Thyroid gland (tissue), 4 donors: ENCODE data around the gene UFSP1. TPM values are rescaled to one million over a fixed set of nuclear protein-coding genes. Genes with fewer than 3 reads are reported as not detected.

ENCODE experiments used
- DNase-seq, 2 donors: peaks; one replicate each; pipeline ENCODE4 v3.0.0-alpha.2; 2019
- H3K27ac ChIP-seq, 3 donors: fragments of 200-600 bp; sonication (generic); 1 replicate in 2 of 3; 2 replicates in 1 of 3; pipeline ENCODE4 v1.5.1; 2016 to 2019; ENCODE audit warnings: mild to moderate bottlenecking in 1 of 3, moderate library complexity in 1 of 3
- H3K27me3 ChIP-seq: fragments of 200-600 bp; sonication (generic); one replicate; pipeline ENCODE4 v1.5.1; 2019
- H3K36me3 ChIP-seq, 2 donors: fragments of 200-600 bp; sonication (generic); one replicate each; pipeline ENCODE4 v1.5.1; 2016 to 2019
- H3K4me1 ChIP-seq, 2 donors: fragments of 200-600 bp; sonication (generic); one replicate each; pipeline ENCODE4 v1.5.1; 2017 to 2019
- H3K4me3 ChIP-seq, 3 donors: fragments of 200-600 bp; sonication (generic); replicated peaks in 1 of 3; 1 replicate in 2 of 3; 2 replicates in 1 of 3; pipeline ENCODE4 v1.5.1; 2016; ENCODE audit warnings: mild to moderate bottlenecking in 1 of 3
- H3K9me3 ChIP-seq: fragments of 200-600 bp; sonication (generic); one replicate; pipeline ENCODE4 v1.5.1; 2017
- POLR2A ChIP-seq, 2 donors: fragments of 450-650 bp; IDR thresholded peaks; one replicate each; pipeline ENCODE4 v1.6.1; 2017; ENCODE audit warnings: antibody characterized with exemption in 2 of 2, mild to moderate bottlenecking in 2 of 2, moderate library complexity in 1 of 2
- WGBS, 2 donors: methylation state at CpG; one replicate each; pipeline ENCODE4 v1.1.5; 2017; 5-methylcytosine and 5-hydroxymethylcytosine counted together
- intact Hi-C: fragments of 100-400 bp; cut with DNase I; formaldehyde crosslinking; loops from one replicate; pipeline ENCODE4 v1.15.1; 2023
- total RNA-seq, 4 donors: library from RNA; depleted of rRNA; stranded (reverse); fragments of >200 nt; gene quantifications; one replicate each; pipeline ENCODE4 v1.2.3, GENCODE V29; 2016
- TF ChIP-seq, protein P1 (sequence below), 6 experiments: fragments of 200-600 bp in 3 of 6; fragments of 450-650 bp in 3 of 6; sonication (generic) in 3 of 6; IDR thresholded peaks; one replicate each; pipeline ENCODE4 v1.5.1; 2016 to 2019; ENCODE audit warnings: antibody characterized with exemption in 6 of 6, mild to moderate bottlenecking in 2 of 6, inconsistent platforms in 1 of 6, moderate library complexity in 1 of 6

The UFSP1 gene
- total RNA-seq, 4 donors from 2014 or later = 7.4 to 10.4 (median 8.9) TPM

DNA sequence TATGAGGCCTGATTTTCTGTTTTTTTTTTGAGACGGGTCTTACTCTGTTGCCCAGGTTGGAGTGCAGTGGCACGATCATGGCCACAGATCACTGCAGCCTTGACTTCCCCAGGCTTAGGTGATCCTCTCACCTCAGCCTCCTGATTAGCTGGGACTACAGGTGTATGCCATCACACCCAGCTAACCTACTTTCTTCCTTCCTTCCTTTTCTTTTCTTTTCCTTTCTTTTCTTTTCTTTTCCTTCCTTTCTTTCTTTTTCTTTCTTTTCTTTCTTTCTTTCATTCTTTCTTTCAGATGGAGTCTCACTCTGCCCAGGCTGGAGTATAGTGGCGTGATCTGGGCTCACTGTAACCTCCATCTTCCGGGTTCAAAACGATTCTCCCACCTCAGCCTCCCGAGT is 10.8 kb downstream of the UFSP1 start:
- no peak for DNase-seq
- Histone ChIP-seq H3K4me3 (no peak overlapping the region), H3K27ac (no peak overlapping the region), H3K27me3 (no peaks in the 10 kb centered on the region), H3K9me3 (no peaks in the 10 kb centered on the region), H3K4me1 (peaks cover 24% of the 10 kb centered on the region in 2 donors), H3K36me3 (peaks cover 25 to 36% of the 10 kb centered on the region in 2 donors)
- WGBS, 2 donors = 82 to 83% methylated on average over 6 of the region's 6 CpGs
- intact Hi-C loops = no loop called here
- TF ChIP-seq, protein P1, sequence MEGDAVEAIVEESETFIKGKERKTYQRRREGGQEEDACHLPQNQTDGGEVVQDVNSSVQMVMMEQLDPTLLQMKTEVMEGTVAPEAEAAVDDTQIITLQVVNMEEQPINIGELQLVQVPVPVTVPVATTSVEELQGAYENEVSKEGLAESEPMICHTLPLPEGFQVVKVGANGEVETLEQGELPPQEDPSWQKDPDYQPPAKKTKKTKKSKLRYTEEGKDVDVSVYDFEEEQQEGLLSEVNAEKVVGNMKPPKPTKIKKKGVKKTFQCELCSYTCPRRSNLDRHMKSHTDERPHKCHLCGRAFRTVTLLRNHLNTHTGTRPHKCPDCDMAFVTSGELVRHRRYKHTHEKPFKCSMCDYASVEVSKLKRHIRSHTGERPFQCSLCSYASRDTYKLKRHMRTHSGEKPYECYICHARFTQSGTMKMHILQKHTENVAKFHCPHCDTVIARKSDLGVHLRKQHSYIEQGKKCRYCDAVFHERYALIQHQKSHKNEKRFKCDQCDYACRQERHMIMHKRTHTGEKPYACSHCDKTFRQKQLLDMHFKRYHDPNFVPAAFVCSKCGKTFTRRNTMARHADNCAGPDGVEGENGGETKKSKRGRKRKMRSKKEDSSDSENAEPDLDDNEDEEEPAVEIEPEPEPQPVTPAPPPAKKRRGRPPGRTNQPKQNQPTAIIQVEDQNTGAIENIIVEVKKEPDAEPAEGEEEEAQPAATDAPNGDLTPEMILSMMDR (IDR thresholded peaks at IDR 0.05) = no peak
- no peak for TF ChIP-seq POLR2A (IDR thresholded peaks at IDR 0.05)

DNA sequence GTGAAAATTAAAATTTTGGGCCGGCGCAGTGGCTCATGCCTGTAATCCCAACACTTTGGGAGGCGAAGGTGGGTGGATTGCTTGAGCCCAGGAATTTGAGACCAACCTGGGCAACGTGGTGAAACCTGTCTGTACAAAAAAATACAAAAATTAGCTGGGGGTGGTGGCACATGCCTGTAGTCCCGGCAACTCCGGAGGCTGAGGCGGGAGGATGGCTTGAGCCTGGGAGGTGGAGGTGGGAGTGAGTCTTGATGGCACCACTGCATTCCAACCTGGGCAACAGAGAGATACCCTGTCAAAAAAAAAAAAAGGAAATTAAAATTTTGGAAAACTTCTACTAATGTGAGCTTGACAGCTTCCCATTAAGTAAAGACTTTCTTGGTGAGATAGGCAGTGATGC is 11.5 kb downstream of the UFSP1 start:
- no peaks in the 10 kb centered on the region for H3K9me3 ChIP-seq
- H3K27me3 ChIP-seq = no peaks in the 10 kb centered on the region
- H3K27ac ChIP-seq = no peak overlapping the region
- intact Hi-C loops = no loop called here
- WGBS, 2 donors = 83 to 84% methylated on average over 7 of the region's 7 CpGs
- H3K36me3 ChIP-seq = peaks cover 19 to 33% of the 10 kb centered on the region in 2 donors
- H3K4me3 ChIP-seq = no peak overlapping the region
- peaks cover 24% of the 10 kb centered on the region in 2 donors for H3K4me1 ChIP-seq
- no peak for DNase-seq
- TF ChIP-seq POLR2A (IDR thresholded peaks at IDR 0.05) = no peak
- TF ChIP-seq, protein P1 (IDR thresholded peaks at IDR 0.05) = no peak

DNA sequence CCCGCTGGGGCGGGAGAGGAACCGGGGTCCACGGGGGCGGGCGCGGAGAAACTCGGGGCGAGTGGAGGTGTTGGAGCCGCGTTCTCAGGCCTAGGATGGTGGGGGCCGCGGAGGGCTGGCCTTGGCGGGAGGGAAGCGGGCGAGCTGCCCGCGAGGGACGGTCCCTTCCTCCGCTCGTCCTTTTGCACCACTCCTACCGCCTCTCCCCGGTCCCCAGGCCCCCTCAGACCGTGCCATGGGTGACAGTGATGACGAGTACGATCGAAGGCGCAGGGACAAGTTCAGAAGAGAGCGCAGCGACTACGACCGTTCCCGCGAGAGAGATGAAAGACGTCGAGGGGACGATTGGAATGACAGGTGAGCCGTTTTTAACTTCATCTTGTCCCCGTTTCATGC is 14.2 kb downstream of the UFSP1 start:
- peak overlapping the region; percentile 77 to 100 (median 83) for H3K4me3 ChIP-seq
- no peak for DNase-seq
- H3K4me1 ChIP-seq = peaks cover 24% of the 10 kb centered on the region in 2 donors
- peaks cover 13 to 31% of the 10 kb centered on the region in 2 donors for H3K36me3 ChIP-seq
- TF ChIP-seq, protein P1 (IDR thresholded peaks at IDR 0.05) = no peak
- TF ChIP-seq POLR2A (IDR thresholded peaks at IDR 0.05) = no peak
- no peaks in the 10 kb centered on the region for H3K27me3 ChIP-seq
- intact Hi-C loops = no loop called here
- H3K9me3 ChIP-seq = no peaks in the 10 kb centered on the region
- peak overlapping the region; percentile 79 to 94 (median 93) for H3K27ac ChIP-seq
- WGBS, 2 donors = 0% methylated on average over 20 to 24 of the region's 39 CpGs

DNA sequence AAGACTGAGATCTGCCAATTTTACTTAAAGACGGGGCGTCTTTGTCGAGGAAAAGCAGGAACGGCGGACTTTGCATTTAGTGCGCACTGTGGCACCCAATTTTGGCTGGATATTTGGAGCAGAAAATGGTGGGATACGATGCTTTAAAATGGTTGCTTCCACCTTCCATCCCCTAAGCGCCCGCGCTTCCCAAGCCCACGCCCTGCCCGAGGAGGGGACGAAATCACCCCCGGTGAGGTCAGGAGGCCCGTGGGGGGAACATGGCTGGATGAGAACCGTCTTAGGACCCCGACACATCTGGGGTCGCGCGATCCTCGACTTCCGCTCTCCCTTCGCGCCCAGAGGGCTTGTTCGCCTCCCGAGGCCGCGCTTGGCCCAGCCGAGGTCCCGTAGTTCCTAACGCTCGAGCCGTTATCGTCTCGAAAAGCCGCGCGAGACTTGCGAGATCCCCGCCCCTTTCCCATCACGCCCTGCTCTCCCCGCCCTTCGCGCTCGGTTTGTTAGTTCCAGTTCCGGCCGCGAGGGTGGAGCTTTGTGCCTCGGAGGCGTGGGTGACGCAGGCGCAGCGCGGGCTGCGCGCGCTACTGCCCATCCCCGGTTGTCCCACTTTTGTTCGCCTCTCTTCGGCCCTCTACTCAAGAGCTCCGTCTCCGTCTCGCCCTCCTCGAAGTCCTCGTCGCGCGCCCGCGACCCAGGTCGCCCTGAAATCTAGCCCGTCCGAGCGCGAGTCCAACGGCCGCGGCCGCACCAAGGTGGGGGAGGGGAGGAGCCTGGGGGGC is 14.7 kb downstream of the UFSP1 start, which contains the start of gene SRRT:
SRRT (plus strand) TSS at position 527 of the 779 bp plus-strand sequence. CDS start 488 bp downstream, outside the sequence.
- TF ChIP-seq, protein P1 (IDR thresholded peaks at IDR 0.05) = peak in 5 of 6 experiments; percentile 24 to 66 (median 57)
- TF ChIP-seq POLR2A (IDR thresholded peaks at IDR 0.05) = peak; percentile 35 to 90
- Histone ChIP-seq H3K4me1 (peaks cover 24% of the 10 kb centered on the region in 2 donors), H3K27me3 (no peaks in the 10 kb centered on the region), H3K4me3 (peak within 1 kb of the TSS; percentile 77 to 100 (median 83)), H3K27ac (peak within 1 kb of the TSS; percentile 92 to 94 (median 93)), H3K36me3 (peaks cover 13 to 33% of the 10 kb centered on the region in 2 donors), H3K9me3 (no peaks in the 10 kb centered on the region)
- DNase-seq = peak; percentile 99
- intact Hi-C loops = no loop called here
- 3 to 11% methylated on average over 15 to 67 of the region's 79 CpGs for WGBS, 2 donors

DNA sequence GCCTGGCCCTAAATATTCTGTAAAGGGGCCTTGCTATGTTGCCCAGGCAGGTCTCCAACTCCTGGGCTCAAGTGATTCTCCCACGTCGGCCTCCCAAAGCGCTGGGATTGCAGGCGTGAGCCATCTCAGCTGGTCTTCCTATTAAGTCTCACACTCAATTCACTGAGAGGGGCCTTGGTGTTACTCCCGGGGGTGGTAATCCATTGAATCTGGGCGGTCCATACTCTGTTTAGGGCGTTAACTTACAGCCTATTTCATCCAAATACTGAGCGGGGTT is 15.3 kb downstream of the UFSP1 start:
- H3K4me1 ChIP-seq = peaks cover 24% of the 10 kb centered on the region in 2 donors
- H3K9me3 ChIP-seq = no peaks in the 10 kb centered on the region
- H3K27me3 ChIP-seq = no peaks in the 10 kb centered on the region
- no peak for DNase-seq
- TF ChIP-seq, protein P1 (IDR thresholded peaks at IDR 0.05) = no peak
- TF ChIP-seq POLR2A (IDR thresholded peaks at IDR 0.05) = no peak
- H3K27ac ChIP-seq = peak overlapping the region; percentile 92 to 94 (median 93)
- peaks cover 13 to 33% of the 10 kb centered on the region in 2 donors for H3K36me3 ChIP-seq
- 47 to 64% methylated on average over 5 to 8 of the region's 8 CpGs for WGBS, 2 donors
- peak overlapping the region in 2 of 3 donors; percentile 45 to 100 for H3K4me3 ChIP-seq
- intact Hi-C loops = no loop called here
